Mammary epithelial cell (primary cell): ENCODE measurements around the gene CSTPP1.

Experiments used
- EZH2 ChIP-seq: IDR thresholded peaks from 2 replicates; pipeline ENCODE4 v1.6.1; 2012; ENCODE audit warnings: low read length, inconsistent platforms, borderline replicate concordance
- TF ChIP-seq, protein P1 (sequence below), 2 donors: IDR thresholded peaks in 1 of 2; conservative IDR thresholded peaks in 1 of 2; 2 replicates each; pipeline ENCODE4 v1.5.1; 2011 to 2012; ENCODE audit warnings: inconsistent platforms in 2 of 2, low read length in 2 of 2, mild to moderate bottlenecking in 2 of 2, control low read depth in 1 of 2, low read depth in 1 of 2; ENCODE audit not compliant: insufficient read depth in 1 of 2; ENCODE audit errors: extremely low read depth in 1 of 2

DNA sequence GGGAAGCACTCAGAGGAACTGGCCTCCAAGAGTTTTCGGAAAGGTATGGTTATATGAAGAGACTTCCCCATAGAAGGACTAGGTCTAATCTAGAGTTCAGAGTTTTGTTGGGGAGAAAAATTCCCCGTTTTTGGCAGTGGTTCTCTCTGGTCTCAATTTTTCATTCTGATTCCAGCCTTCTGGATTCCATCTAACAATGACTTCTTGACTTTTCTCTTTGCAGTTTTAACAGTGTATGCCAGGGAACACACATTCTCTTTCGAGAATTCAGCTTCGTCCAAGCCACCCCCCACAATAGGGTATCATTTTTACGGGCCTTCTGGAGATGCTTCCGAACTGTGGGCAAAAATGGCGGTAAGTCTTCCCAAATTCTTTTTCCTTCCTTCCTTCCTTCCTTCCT, 115.6 kb downstream of the CSTPP1 start:
- TF ChIP-seq, protein P1, sequence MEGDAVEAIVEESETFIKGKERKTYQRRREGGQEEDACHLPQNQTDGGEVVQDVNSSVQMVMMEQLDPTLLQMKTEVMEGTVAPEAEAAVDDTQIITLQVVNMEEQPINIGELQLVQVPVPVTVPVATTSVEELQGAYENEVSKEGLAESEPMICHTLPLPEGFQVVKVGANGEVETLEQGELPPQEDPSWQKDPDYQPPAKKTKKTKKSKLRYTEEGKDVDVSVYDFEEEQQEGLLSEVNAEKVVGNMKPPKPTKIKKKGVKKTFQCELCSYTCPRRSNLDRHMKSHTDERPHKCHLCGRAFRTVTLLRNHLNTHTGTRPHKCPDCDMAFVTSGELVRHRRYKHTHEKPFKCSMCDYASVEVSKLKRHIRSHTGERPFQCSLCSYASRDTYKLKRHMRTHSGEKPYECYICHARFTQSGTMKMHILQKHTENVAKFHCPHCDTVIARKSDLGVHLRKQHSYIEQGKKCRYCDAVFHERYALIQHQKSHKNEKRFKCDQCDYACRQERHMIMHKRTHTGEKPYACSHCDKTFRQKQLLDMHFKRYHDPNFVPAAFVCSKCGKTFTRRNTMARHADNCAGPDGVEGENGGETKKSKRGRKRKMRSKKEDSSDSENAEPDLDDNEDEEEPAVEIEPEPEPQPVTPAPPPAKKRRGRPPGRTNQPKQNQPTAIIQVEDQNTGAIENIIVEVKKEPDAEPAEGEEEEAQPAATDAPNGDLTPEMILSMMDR (conservative IDR thresholded peaks at IDR 0.05 in 1 of 2, IDR thresholded peaks at IDR 0.05 in 1 of 2; ENCODE audit: extremely low read depth in 1 of 2, insufficient read depth in 1 of 2, low read depth in 1 of 2, low read length in 2 of 2): no peak
- TF ChIP-seq EZH2: no peak
